Activated naive CD8-positive, alpha-beta T cell treated with anti-CD3 and anti-CD28 coated beads, Interleukin-2, amount 50 U/mL, for 16 hours (primary cell): ENCODE results near the gene GET3.
"Not testable (repeated sequence)": the region's sequence is repeated elsewhere in the genome, so short reads cannot be mapped to it uniquely, and the experiment has no call there.

Experiments
- DNase-seq: peaks from one replicate; pipeline ENCODE4 v3.0.0-alpha.2; 2020; ENCODE audit warnings: low read depth, low spot score

The GET3 gene

DNA sequence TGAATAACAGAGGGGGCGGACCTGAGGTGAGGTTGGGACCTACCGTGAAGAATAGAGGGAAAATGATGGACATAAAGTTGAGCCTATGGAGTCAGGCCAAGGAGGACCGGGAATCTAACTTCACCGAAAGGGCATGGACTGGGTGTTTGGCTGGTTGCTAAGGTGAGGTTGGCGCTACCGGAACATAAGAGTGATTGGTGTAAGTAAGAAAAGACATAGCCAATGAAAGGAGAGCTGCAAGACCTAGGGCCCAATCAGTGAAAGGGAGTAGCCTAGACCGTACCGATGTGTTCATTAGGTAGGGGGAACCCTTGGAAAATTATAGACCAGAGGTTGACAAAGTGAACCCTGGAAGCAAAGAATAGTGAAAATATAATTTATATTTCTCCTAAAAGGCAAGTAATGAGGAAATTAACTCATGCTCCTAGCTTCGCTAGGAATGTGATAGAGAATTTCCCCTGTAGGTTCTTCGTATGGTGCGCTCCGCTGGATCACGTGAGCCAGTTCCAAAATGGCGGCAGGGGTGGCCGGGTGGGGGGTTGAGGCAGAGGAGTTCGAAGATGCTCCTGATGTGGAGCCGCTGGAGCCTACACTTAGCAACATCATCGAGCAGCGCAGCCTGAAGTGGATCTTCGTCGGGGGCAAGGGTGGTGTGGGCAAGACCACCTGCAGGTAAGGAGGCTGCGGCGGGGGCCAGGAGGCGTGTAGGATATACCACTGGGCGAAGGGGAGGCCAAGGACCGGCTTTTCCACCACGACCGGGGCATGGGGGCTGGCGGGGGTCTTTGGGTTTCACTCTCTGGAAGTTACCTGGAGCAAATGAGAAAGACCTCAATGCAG, at the start of gene GET3:
GET3 (plus strand) TSS at position 503 of the 840 bp plus-strand sequence; CDS start at position 512, 9 bp downstream.
- peak; percentile 56 for DNase-seq

DNA sequence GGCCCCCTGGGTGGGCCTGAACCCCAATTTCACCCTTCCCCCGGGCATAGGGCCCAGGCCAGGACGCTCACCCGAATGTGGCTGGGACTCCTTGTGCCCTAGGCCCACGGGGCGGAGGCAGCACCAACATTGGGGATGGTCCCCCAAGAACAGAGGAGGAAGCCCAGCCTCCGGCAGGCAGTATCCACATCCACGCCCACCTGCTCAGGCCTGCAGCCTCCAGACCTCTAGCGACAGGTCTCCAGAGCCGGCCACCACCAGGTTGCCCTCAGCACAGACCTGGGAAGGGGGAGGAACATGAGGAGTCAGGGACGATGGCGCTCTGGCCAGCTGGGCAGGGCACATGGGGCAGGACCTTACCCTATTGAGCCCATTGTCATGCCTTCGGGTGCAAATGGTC, 48.3 kb upstream of the GET3 start:
- DNase-seq, result no peak

DNA sequence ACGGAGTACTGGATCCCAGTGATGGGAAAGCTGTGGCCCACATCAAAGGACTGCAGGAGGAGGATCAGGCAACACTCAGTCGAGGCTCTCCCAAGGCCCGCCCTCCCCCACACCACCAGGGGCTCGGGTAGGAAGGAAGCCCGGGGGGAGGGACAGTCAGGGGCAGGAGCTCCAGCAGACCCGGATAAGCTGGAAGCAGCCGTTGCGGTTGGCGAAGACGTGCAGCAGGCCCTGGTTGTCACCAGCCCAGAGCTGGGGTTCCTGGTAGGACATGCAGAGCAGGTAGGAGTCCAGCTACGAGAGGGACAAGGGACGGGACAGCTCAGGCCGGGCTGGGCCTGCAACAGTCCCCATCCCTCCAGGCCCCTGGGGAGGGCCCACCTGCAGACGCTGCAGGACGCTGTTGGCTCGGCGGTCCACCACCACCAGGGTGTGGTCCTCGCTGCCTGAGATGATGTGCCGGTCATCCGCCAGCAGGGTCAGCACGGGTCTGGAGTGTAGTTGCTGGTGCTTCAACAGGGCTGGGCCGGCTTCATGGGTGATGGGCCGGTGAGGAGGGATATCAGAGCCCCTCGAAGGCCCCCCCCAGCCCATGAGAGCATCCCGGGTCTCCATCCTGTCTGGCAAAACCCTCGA, 47.6 kb upstream of the GET3 start:
- no peak for DNase-seq

DNA sequence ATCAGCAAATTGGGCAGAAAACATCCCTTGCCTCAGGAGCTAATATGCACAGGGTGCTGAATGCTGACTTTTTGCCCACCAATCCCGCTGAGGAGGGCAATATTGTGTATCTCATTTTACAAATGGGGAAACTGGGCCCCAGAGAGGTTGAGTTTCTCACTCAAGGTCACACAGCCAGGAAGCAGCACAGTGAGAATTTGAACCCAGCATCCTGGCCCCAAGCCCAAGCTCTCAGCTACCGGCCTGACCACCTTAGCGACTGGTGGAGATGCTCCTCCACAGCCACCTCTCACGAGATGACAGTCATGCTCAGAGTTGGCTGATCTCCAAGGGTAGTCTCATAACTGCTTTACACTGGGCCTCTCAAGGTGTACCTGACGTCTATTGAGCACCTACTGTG, 44.3 kb upstream of the GET3 start:
- no peak for DNase-seq

DNA sequence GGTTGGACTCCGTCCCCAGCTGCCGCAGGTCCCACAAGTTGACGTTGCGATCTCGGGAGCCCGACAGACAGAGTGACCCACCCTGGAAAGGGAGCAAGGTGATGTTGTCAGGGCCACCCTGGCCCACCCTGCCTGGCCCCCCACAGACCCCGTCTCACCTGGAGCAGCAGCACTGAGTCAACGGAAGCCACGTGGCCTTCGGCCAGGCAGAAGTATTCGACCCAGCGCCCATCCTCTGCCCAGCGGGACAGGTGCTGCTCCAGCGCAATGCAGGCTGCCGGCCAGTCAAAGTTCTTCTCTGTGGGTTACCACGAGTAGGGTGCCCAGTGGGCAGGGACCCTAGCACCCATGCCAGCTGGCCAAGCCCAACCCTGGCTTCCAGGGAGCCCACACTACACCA, 42.7 kb upstream of the GET3 start:
- DNase-seq, result no peak

DNA sequence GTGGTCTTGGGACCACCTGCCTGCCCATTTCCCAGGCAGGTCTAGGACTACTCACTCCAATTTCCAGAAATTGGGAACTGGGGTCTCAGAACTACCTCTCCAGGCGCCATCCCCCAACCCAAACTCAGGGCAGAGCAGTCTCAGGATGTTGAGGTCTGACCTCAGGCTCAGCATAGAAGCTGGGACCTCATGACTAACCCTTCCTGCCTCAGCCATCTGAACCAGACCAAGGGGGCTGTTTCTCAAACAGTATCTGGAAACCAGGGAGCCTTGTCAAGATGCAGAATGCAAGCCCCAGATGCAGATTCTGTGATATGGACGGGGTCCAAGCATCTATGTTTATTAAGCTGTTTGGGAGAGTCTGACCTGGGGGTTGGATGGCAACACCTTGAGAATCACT, 42.2 kb upstream of the GET3 start:
- DNase-seq, result no peak

DNA sequence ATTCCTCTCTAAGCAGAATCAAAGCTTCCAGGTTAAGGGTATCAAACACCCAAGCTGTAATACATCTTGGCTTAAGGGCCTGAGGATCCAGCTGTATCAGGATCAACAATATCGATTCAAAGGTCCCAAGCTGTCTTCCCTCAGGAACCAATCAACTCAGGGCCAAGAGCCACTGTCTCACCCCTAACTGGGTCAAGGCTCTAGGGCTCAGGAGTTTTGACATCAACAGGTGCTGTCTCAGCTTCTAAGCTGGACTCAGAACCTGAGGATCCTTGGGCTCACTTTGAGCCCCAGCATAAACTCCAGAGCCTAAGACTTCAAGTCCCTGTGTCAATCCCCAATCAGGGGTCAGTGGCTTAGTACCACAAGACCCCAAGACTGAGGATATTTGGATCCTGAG, 41.8 kb upstream of the GET3 start:
- DNase-seq, result no peak

DNA sequence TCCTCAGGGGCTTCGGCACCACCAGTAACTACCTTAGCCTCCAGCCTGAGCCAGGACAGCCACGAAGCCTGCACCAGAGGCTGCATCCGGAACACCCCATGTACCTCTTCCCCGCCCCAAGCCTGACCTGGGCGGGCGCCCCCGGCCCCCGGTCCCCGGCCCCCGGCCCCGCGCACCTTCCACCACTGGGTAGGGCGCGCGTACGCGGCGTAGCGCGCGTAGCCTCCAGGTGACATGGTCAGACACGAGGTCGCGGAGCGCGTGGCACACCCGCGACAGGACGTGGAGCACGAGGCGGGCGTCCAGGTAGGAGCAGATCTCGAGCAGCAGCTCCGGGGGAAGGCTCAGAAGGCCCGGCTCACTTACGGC, 41.3 kb upstream of the GET3 start:
- no peak for DNase-seq

DNA sequence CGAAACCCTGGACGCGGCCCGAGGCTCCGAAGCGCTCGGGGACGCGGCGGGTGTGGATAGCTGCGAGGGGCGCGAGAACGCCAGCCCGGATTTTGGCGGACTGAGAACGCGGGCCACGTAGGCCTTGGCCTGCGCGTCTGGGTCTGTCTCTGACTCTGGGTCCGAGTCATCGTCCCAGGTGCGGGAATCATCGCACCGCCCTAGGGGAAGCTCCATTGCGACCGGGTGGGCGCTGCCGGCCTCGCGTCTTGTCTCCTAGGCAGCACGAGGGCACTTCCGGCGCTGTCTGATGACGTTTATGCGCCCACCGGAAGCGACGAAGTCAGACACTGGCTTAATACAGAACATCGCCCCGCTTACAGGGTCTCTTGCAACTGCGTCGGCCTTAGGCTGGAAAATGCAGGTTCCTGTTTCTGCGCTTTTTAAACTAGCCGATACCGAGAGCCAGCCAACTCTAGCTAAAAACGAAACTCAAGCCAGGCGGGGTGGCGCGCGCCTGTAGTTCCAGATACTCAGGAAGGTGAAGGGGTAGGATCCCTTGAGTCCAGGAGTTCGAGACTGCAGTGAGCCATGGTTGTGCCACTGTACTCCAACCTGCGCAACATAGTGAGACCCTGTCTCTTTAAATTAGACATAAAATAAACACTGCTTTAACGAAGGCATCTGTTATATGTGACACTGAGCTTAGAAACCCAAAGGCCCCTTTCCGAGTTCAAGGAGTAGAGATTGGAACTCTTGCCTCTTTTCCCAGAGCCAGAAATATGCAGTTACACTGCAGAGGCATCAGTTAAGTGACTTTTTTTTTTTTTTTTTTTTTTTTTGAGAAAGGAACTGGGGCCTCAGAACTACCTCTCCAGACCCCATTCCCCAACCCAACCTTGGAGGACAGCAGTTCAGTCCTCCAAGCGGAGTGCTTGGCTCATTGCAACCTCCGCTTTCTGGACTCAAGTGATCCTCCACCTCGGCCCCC, 40.6 kb upstream of the GET3 start, which contains the start of gene FBXW9:
FBXW9 (minus strand) TSS at position 266 of the 970 bp plus-strand sequence; CDS start at position 216, 50 bp downstream.
- DNase-seq, result peak; percentile 95

DNA sequence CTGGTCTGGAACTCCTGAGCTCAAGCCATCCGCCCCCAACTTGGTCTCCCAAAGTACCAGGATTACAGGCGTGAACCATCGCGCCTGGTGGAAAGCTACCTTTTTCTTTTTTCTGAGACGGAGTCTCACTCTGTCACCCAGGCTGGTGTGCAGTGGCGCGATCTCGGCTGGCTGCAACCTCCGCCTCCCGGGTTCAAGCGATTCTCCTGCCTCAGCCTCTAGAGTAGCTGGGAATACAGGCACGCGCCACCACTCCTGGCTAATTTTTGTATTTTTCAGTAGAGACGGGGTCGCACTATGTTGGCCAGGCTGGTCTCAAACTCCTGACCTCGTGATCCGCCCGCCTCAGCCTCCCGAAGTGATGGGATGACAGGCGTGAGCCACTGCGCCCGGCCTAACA, 39.9 kb upstream of the GET3 start:
- DNase-seq, result not testable (repeated sequence)

DNA sequence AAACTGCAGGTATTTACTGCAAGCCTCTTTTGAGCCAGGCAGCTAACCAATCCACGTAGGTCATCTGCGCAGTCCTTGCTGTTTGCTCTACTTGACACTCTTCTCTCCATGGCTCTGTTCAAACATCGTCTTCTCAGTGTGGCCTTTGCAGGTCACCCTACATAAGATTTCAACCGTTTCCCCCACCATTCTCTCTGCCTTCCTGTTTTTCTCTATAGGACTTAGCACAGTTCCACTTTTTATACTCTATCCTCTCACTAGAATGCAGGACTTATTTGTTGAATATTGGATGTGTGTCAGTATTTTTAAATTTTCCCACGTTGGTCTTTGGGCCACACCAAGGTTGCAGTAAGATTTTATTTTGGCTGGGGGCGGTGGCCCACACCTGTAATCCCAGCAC, 39.2 kb upstream of the GET3 start:
- no peak for DNase-seq

DNA sequence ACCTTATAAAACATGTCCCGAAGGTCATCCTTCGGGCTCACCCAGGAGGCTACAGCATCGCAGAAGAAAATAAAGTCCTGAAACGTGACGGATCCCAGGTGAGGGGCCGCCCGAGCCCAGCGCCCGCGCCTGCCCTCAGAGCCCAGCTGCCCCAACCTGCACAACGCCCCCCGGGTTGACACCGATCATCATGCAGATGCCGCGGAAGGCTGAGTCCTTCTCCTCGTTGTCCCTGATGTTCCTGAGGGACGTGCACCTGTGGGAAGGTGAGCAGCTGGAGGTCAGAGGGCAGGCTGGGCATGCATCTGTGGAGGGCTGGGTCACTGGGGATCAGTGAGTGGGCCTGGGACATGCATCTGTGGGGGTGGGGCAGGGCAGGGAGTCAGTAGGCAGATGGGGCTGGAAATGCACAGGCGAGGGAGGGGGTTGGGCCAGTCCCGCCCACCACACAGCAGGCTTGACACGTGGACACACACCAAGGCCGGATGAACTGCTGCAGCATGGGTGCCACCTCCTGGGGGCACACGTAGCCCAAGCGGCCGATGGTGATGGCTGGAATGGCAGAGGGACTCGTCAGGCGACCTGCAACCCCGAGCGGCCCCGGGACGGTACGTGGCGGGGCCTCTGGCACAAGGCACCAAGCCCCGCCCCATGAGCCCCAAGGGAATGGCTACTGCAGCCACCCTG, 35.6 kb upstream of the GET3 start:
- no peak for DNase-seq

DNA sequence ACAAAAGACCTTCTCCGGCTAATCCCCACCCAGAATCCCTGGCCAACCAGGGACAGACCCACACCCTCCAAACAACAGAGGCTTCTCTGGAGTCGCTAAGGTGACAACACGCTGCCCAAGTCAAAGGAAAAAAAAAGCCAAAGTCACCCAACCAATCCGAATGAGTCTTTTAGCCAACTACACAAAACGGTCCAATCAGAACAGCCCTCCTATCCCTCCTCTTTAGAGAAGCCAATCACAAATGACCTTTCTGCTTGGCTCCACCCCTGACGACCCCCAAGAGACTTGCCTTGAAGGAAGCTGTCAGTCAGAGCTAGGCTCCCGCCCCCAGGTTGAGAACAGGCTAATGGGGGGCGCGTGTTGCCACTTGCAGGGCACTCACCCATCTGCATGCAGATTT, 34.3 kb upstream of the GET3 start:
- no peak for DNase-seq

DNA sequence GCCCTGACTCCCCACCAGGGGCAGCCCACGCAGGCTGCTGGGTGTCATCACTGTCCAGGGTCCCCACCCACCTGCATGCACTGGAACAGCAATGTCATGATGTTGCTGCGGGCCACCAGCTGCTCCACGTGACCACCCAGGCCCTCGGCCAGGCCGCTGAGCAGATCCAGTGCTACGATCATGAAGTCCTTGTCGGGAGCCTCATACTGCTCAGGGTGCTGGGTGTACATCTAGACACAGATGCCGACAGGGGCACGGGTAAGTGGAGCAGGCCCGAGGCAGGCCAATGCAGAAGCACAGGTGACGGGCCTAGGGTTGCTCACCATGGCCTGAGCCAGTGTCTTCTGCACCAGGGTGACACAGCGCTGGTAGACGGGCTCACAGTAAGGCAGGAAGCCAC, 32.1 kb upstream of the GET3 start:
- no peak for DNase-seq

DNA sequence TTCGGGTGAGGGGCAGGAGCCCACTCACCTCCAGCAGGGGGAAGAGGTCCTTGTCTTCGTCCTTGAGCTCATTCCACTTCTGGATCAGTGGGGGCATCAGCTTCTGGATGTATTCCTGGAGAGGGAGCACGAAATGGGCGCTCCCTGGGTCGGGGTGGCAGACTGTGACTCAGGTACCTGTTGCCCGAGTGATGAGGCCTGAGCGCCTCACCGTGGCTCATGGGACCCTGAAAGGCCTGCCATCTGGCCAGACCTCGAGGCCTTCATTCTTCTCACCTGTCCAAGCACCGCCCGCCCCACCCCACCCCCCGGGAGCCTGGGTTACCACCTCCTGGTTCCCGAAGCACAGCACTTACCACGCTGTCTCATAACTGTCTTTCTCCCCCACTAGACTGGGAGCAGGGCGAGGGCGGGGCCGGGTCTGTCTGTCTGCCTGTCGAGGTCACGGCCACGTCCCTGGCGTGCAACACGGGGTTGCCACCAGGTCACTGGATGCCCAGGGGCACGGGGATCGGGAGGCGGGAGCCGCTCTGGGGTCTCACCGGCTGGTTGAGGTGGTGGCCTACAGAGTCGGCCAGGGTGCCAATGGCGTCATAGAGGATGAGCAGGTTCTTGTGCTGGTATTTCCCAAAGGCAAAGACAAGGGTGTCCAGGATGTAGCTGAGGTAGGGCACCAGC, 31.5 kb upstream of the GET3 start:
- no peak for DNase-seq

DNA sequence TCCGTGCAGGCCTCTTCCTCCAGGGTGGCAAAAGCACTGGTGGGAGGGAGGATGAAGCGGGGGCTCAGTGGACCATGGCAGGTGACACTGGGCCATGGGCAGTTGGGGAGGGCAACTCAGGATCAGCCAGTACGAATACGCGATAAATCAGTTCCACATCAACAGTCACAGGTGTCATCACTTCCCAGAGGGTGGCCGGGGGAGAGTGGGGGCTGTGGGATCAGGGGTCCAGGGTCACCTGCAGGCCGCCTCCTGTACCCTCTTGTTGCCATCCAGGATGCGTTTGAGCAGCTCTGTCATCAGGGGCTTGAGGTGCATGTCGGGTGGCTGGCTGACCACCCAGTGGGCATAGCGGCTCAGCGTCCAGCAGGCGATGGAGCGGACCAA, 31.0 kb upstream of the GET3 start:
- DNase-seq, result no peak

DNA sequence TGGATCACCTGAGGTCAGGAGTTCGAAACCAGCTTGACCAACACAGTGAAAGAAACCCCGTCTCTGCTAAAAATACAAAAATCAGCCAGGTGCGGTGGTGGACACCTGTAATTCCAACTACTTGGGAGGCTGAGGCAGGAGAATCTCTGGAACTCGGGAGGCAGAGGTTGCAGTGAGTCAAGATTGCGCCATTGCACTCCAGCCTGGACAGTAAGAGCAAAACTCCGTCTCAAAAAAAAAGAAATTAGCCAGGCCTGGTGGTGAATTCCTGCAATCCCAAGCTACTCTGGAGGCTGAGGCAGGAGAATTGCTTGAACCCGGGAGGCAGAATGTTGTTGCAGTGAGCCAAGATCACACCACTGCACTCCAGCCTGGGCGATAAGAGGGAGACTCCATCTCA, 28.7 kb upstream of the GET3 start:
- DNase-seq, result no peak

DNA sequence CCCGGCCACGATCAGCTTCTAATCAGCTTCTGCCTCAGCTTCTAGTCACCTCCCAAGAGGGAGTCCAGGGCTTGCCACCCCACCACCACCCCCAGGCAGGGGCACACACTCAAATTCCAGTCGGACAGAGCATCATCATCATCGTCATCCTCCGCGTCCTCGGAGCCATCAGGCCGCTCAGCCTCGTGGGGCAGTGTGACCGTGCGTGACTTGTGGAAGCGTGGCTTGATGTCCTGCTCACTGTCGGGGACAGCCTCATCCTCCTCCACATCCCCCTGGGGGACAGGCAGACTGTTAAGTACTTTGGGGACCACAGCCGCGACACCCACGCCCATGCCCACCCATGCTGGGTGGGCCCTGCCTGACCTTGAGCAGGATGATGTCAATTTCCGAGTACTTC, 26.1 kb upstream of the GET3 start:
- DNase-seq, result no peak

DNA sequence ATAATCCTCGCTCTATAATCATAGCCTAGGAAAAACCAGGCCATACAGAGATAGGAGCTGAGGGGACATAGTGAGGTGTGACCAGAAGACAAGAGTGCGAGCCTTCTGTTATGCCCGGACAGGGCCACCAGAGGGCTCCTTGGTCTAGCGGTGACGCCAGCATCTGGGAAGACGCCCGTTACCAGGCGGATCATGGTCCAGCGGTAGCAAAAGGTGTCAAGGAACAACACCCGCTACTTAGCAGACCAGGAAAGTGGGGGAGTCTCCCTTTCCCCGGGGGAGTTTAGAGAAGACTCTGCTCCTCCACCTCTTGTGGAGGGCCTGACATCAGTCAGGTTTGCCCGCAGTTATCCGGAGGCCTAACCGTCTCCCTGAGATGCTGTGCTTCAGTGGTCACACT, 25.2 kb upstream of the GET3 start:
- DNase-seq, result not testable (repeated sequence)

DNA sequence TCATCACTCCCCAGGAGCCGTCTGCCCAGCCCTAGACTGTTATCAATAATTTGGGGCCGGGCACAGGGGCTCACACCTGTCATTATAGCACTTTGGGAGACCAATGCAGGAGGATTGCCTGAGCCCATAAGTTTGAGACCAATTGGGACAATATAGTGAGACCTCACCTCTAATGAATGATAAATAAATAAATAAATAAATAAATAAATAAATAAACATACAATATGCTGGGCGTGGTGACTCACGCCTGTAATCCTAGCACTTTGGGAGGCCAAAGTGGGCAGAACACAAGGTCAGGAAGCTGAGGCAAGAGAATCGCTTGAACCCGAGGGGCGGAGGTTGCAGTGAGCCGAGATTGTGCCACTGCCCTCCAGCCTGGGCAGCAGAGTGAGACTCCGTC, 24.0 kb upstream of the GET3 start:
- DNase-seq, result not testable (repeated sequence)

DNA sequence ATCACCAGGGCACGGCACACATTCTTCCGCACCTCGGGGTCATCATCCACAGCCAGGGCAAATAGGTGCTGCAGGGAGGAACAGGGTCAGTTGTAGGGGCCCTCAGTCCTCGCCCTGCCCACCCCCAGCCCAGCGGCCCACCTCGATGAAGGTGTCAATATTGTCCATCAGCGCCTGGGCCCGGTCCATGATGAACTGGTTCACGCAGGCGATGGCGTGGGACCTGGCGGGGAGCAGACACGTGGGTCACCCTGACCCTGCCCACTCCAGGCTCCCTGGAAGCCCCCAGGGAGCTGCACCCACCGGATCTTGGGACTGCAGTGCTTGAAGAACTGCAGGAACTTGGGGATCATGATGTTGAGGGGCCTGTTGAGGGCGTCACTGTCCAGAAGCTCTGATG, 22.2 kb upstream of the GET3 start:
- DNase-seq, result no peak
